HepG2 (cell line): ENCODE data around the gene SNAPIN. TPM values are rescaled to one million over a fixed set of nuclear protein-coding genes. Genes with fewer than 3 reads are reported as not detected.

Experiments used
- ARID2 ChIP-seq: sonication (generic); formaldehyde crosslinking; IDR thresholded peaks from 2 replicates; pipeline ENCODE4 v1.8.1; 2022; ENCODE audit warnings: mild to moderate bottlenecking, missing genetic modification reagents, borderline replicate concordance
- KMT2A ChIP-seq: sonication (generic); formaldehyde crosslinking; IDR thresholded peaks from 2 replicates; pipeline ENCODE4 v1.4.0; 2020; ENCODE audit warnings: missing genetic modification reagents
- PCBP1 ChIP-seq: fragments of 200-400 bp; formaldehyde crosslinking; IDR thresholded peaks from 2 replicates; pipeline ENCODE4 v1.6.1; 2017; ENCODE audit warnings: mild to moderate bottlenecking, low read depth, low read length, borderline replicate concordance
- SP1 ChIP-seq, 2 experiments: fragments of 450-650 bp in 1 of 2; sonication (generic) in 1 of 2; formaldehyde crosslinking in 1 of 2; IDR thresholded peaks; 2 replicates each; pipeline versions ENCODE4 v1.4.0 to v1.6.1; 2016 to 2020; ENCODE audit warnings: missing genetic modification reagents in 1 of 2
- SP2 ChIP-seq: sonication (generic); formaldehyde crosslinking; IDR thresholded peaks from 2 replicates; pipeline ENCODE4 v1.5.1; 2020; ENCODE audit warnings: mild to moderate bottlenecking, missing genetic modification reagents
- U2AF2 ChIP-seq: fragments of 200-400 bp; formaldehyde crosslinking; IDR thresholded peaks from 2 replicates; pipeline ENCODE4 v1.6.1; 2017; ENCODE audit warnings: low read depth, mild to moderate bottlenecking, low read length
- ZNF230 ChIP-seq: sonication (generic); formaldehyde crosslinking; IDR thresholded peaks from 2 replicates; pipeline ENCODE4 v1.4.0; 2020; ENCODE audit warnings: mild to moderate bottlenecking, missing genetic modification reagents
- ZNF263 ChIP-seq: sonication (generic); formaldehyde crosslinking; IDR thresholded peaks from 2 replicates; pipeline ENCODE4 v1.4.0; 2020; ENCODE audit warnings: missing genetic modification reagents
- ZNF563 ChIP-seq: sonication (generic); formaldehyde crosslinking; IDR thresholded peaks from 2 replicates; pipeline ENCODE4 v1.8.0; 2022; ENCODE audit warnings: mild to moderate bottlenecking, moderate library complexity, missing genetic modification reagents
- ZNF746 ChIP-seq: sonication (generic); formaldehyde crosslinking; IDR thresholded peaks from 2 replicates; pipeline ENCODE4 v1.8.0; 2022; ENCODE audit warnings: mild to moderate bottlenecking, missing genetic modification reagents
- polyA plus RNA-seq, 8 experiments: library from polyadenylated mRNA; depleted of rRNA in 3 of 8; stranded (reverse) in 7 of 8; unstranded in 1 of 8; fragments of >200 nt; fragmentation: Illumina TruSeq in 4 of 8; extraction: Trizol in 4 of 8; gene quantifications; 2 replicates each; pipeline versions ENCODE4 v1.2.1 to v1.2.3, GENCODE V29; 2011 to 2016; ENCODE audit warnings: low read depth in 4 of 8, missing spikeins in 1 of 8, mixed read lengths in 1 of 8; ENCODE audit not compliant: insufficient read depth in 1 of 8
- total RNA-seq, 5 experiments: library from RNA; depleted of rRNA; stranded (reverse); fragments of >200 nt; fragmentation: Illumina TruSeq; extraction: Trizol; gene quantifications; 2 replicates each; pipeline ENCODE4 v1.2.3, GENCODE V29; 2016; ENCODE audit warnings: low read depth in 1 of 5
- TF ChIP-seq, protein P1 (sequence below): sonication (generic); formaldehyde crosslinking; IDR thresholded peaks from 2 replicates; pipeline ENCODE4 v1.4.0; 2020; ENCODE audit warnings: missing genetic modification reagents
- TF ChIP-seq, protein P2 (sequence below): sonication (generic); formaldehyde crosslinking; IDR thresholded peaks from 2 replicates; pipeline ENCODE4 v1.5.0; 2020; ENCODE audit warnings: missing genetic modification reagents
- TF ChIP-seq, protein P3 (sequence below): sonication (generic); formaldehyde crosslinking; conservative IDR thresholded peaks from 2 replicates; pipeline ENCODE4 v1.4.0; 2020; ENCODE audit warnings: missing genetic modification reagents
- TF ChIP-seq, protein P4 (sequence below): sonication (generic); formaldehyde crosslinking; IDR thresholded peaks from 2 replicates; pipeline ENCODE4 v1.5.1; 2020; ENCODE audit warnings: mild to moderate bottlenecking, missing genetic modification reagents
- TF ChIP-seq, protein P5 (sequence below): IDR thresholded peaks from 2 replicates; pipeline ENCODE4 v1.6.1; 2012; ENCODE audit warnings: low read depth, low read length, improper control_type of control experiment

SNAPIN gene
- total and polyA plus RNA-seq, 2 of the 13 experiments (the other 11 are each of a cell fraction or from before 2014, with no cell fraction given): 23.9 to 25.7 TPM

DNA sequence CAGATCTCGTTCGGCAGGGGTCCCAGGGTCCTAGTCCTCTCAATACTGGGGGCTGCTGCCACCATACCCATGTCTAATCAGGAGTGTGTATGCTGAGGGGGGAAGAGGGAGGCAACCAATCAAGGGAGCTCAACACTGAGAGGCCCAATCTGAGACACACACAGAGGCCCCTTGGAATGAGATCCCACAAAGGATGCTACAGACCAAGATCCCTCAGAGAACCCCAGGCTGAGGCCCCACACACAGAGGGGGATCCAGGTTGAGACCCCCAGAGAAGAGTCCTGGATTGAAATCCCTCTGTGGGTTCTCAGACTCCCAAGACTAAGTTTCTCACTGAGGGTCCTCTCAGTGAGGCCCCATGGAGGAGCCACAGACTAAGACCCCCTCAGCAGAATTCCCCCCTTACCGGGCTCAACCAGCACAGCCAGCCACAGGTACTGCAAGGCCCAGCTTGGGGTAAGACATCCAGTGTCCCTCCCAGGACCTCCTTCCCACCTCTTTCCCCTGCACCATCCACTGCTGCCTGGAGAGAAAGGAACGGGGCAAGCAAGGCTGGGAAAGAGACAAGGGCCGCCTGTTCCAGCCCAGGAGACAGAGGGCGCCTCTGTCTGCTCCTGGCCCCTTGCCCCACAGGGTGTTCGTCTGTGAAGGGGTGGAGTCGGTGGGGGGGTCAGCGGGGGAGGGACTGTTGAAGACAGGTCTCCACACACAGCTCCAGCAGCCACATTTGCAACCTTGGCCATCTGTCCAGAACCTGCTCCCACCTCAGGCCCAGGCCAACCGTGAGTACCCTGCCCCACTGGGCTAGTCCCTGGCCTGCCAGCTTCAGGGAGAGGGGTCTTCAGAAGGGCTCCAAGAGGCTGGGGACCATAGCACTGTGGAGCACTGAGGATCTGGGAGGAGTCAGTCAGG is 30.5 kb upstream of the SNAPIN start, which contains the start of gene S100A1 (continued):
- TF ChIP-seq, protein P1, sequence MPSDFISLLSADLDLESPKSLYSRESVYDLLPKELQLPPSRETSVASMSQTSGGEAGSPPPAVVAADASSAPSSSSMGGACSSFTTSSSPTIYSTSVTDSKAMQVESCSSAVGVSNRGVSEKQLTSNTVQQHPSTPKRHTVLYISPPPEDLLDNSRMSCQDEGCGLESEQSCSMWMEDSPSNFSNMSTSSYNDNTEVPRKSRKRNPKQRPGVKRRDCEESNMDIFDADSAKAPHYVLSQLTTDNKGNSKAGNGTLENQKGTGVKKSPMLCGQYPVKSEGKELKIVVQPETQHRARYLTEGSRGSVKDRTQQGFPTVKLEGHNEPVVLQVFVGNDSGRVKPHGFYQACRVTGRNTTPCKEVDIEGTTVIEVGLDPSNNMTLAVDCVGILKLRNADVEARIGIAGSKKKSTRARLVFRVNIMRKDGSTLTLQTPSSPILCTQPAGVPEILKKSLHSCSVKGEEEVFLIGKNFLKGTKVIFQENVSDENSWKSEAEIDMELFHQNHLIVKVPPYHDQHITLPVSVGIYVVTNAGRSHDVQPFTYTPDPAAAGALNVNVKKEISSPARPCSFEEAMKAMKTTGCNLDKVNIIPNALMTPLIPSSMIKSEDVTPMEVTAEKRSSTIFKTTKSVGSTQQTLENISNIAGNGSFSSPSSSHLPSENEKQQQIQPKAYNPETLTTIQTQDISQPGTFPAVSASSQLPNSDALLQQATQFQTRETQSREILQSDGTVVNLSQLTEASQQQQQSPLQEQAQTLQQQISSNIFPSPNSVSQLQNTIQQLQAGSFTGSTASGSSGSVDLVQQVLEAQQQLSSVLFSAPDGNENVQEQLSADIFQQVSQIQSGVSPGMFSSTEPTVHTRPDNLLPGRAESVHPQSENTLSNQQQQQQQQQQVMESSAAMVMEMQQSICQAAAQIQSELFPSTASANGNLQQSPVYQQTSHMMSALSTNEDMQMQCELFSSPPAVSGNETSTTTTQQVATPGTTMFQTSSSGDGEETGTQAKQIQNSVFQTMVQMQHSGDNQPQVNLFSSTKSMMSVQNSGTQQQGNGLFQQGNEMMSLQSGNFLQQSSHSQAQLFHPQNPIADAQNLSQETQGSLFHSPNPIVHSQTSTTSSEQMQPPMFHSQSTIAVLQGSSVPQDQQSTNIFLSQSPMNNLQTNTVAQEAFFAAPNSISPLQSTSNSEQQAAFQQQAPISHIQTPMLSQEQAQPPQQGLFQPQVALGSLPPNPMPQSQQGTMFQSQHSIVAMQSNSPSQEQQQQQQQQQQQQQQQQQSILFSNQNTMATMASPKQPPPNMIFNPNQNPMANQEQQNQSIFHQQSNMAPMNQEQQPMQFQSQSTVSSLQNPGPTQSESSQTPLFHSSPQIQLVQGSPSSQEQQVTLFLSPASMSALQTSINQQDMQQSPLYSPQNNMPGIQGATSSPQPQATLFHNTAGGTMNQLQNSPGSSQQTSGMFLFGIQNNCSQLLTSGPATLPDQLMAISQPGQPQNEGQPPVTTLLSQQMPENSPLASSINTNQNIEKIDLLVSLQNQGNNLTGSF (CRISPR knock-in tag): no peak
- TF ChIP-seq ARID2 (CRISPR knock-in tag): no peak
- TF ChIP-seq, protein P2, sequence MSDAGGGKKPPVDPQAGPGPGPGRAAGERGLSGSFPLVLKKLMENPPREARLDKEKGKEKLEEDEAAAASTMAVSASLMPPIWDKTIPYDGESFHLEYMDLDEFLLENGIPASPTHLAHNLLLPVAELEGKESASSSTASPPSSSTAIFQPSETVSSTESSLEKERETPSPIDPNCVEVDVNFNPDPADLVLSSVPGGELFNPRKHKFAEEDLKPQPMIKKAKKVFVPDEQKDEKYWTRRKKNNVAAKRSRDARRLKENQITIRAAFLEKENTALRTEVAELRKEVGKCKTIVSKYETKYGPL (CRISPR knock-in tag): no peak
- no peak for TF ChIP-seq U2AF2
- TF ChIP-seq ZNF563 (CRISPR knock-in tag): 0 out of 2 replicates have a peak, but pooled peaks have one; percentile 17
- no peak for TF ChIP-seq ZNF230 (CRISPR knock-in tag)
- TF ChIP-seq SP1 (IDR thresholded peaks at IDR 0.05): no peak
- peak; percentile 18; the same call in 1 of the 2 replicates for TF ChIP-seq SP1 (CRISPR knock-in tag; IDR thresholded peaks at IDR 0.05)
- peak; percentile 89 for TF ChIP-seq ZNF263 (CRISPR knock-in tag)
- TF ChIP-seq, protein P3, sequence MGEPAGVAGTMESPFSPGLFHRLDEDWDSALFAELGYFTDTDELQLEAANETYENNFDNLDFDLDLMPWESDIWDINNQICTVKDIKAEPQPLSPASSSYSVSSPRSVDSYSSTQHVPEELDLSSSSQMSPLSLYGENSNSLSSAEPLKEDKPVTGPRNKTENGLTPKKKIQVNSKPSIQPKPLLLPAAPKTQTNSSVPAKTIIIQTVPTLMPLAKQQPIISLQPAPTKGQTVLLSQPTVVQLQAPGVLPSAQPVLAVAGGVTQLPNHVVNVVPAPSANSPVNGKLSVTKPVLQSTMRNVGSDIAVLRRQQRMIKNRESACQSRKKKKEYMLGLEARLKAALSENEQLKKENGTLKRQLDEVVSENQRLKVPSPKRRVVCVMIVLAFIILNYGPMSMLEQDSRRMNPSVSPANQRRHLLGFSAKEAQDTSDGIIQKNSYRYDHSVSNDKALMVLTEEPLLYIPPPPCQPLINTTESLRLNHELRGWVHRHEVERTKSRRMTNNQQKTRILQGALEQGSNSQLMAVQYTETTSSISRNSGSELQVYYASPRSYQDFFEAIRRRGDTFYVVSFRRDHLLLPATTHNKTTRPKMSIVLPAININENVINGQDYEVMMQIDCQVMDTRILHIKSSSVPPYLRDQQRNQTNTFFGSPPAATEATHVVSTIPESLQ (CRISPR knock-in tag): no peak
- TF ChIP-seq, protein P4, sequence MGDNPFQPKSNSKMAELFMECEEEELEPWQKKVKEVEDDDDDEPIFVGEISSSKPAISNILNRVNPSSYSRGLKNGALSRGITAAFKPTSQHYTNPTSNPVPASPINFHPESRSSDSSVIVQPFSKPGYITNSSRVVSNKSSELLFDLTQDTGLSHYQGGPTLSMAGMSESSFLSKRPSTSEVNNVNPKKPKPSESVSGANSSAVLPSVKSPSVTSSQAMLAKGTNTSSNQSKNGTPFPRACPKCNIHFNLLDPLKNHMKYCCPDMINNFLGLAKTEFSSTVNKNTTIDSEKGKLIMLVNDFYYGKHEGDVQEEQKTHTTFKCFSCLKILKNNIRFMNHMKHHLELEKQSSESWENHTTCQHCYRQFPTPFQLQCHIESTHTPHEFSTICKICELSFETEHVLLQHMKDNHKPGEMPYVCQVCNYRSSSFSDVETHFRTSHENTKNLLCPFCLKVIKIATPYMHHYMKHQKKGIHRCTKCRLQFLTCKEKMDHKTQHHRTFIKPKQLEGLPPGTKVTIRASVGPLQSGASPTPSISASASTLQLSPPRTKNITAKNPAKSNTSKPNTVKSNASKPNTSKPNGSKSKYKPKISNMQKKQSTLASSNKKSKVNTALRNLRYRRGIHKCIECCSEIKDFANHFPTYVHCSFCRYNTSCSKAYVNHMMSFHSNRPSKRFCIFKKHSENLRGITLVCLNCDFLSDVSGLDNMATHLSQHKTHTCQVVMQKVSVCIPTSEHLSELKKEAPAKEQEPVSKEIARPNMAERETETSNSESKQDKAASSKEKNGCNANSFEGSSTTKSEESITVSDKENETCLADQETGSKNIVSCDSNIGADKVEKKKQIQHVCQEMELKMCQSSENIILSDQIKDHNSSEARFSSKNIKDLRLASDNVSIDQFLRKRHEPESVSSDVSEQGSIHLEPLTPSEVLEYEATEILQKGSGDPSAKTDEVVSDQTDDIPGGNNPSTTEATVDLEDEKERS (CRISPR knock-in tag): no peak
- TF ChIP-seq, protein P5, sequence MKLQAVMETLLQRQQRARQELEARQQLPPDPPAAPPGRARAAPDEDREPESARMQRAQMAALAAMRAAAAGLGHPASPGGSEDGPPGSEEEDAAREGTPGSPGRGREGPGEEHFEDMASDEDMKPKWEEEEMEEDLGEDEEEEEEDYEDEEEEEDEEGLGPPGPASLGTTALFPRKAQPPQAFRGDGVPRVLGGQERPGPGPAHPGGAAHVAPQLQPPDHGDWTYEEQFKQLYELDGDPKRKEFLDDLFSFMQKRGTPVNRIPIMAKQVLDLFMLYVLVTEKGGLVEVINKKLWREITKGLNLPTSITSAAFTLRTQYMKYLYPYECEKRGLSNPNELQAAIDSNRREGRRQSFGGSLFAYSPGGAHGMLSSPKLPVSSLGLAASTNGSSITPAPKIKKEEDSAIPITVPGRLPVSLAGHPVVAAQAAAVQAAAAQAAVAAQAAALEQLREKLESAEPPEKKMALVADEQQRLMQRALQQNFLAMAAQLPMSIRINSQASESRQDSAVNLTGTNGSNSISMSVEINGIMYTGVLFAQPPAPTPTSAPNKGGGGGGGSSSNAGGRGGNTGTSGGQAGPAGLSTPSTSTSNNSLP: no peak
- TF ChIP-seq ZNF746 (CRISPR knock-in tag): no peak
- TF ChIP-seq PCBP1: no peak
- 0 out of 2 replicates have a peak, but pooled peaks have one; percentile 11 for TF ChIP-seq KMT2A (CRISPR knock-in tag)
- 0 out of 2 replicates have a peak, but pooled peaks have one; percentile 39 for TF ChIP-seq SP2 (CRISPR knock-in tag)
